HG03175 (cell line): Measurements from ENCODE around the gene LSM14A.

ENCODE experiments used
- ATAC-seq: cut with Tn5 transposase; IDR thresholded peaks from one replicate; pipeline ENCODE4 v1.9.1; 2021; ENCODE audit warnings: mild to moderate bottlenecking, moderate library complexity; ENCODE audit not compliant: unreplicated experiment

Gene LSM14A

GRCh38 chr19:34254046-34254697 lies 81.9 kb downstream of the LSM14A start, which contains the start of gene GARRE1:
Gene GARRE1, plus strand, starts transcription at chr19:34254554. Its CDS starts 45,920 bp downstream, at chr19:34300474.
- ATAC-seq, result peak; percentile 91

GRCh38 chr19:34254698-34255432 lies 82.6 kb downstream of the LSM14A start:
- peak; percentile 49 for ATAC-seq

- ATAC-seq, result no peak
Measured at GRCh38 chr19:34255546-34255945, 83.2 kb downstream of the LSM14A start.

- ATAC-seq, result no peak
Measured at GRCh38 chr19:34256835-34257558, 84.7 kb downstream of the LSM14A start.

GRCh38 chr19:34257559-34257924 lies 85.2 kb downstream of the LSM14A start:
- no peak for ATAC-seq

- no peak for ATAC-seq
Measured at GRCh38 chr19:34259367-34260095, 87.2 kb downstream of the LSM14A start.

- ATAC-seq, result no peak
Measured at GRCh38 chr19:34260771-34261173, 88.5 kb downstream of the LSM14A start.

- no peak for ATAC-seq
Measured at GRCh38 chr19:34261334-34262109, 89.2 kb downstream of the LSM14A start.

GRCh38 chr19:34263745-34264237 lies 91.5 kb downstream of the LSM14A start:
- no peak for ATAC-seq

GRCh38 chr19:34265221-34265650 lies 92.9 kb downstream of the LSM14A start:
- no peak for ATAC-seq

- ATAC-seq, result no peak
Measured at GRCh38 chr19:34269081-34269480, 96.8 kb downstream of the LSM14A start.

GRCh38 chr19:34269489-34269888 lies 97.2 kb downstream of the LSM14A start:
- peak; percentile 22 for ATAC-seq

GRCh38 chr19:34269968-34270621 lies 97.8 kb downstream of the LSM14A start:
- peak; percentile 75 for ATAC-seq

- ATAC-seq, result no peak
Measured at GRCh38 chr19:34273121-34273520, 100.8 kb downstream of the LSM14A start.

GRCh38 chr19:34274284-34274826 lies 102.1 kb downstream of the LSM14A start:
- ATAC-seq, result no peak

- no peak for ATAC-seq
Measured at GRCh38 chr19:34274827-34275625, 102.7 kb downstream of the LSM14A start.

GRCh38 chr19:34275705-34276104 lies 103.4 kb downstream of the LSM14A start:
- no peak for ATAC-seq

- no peak for ATAC-seq
Measured at GRCh38 chr19:34276614-34277013, 104.3 kb downstream of the LSM14A start.
